Liver (tissue), 3 donors: ENCODE measurements around the gene USO1.

Experiments
- CTCF ChIP-seq: fragments of 150-350 bp; IDR thresholded peaks from 2 replicates; pipeline ENCODE4 v1.5.1; 2017; ENCODE audit warnings: improper control_type of control experiment, low read depth, low read length; ENCODE audit not compliant: missing input control
- GABPA ChIP-seq, 2 donors: IDR thresholded peaks in 1 of 2; conservative IDR thresholded peaks in 1 of 2; 2 replicates each; pipeline ENCODE4 v1.6.1; 2016; ENCODE audit warnings: antibody characterized with exemption in 2 of 2, mild to moderate bottlenecking in 1 of 2, moderate library complexity in 1 of 2
- HNF4A ChIP-seq, 2 donors: conservative IDR thresholded peaks; 2 replicates each; pipeline ENCODE4 v1.6.1; 2016; ENCODE audit warnings: antibody characterized with exemption in 2 of 2, mild to moderate bottlenecking in 2 of 2
- HNF4G ChIP-seq: IDR thresholded peaks from 2 replicates; pipeline ENCODE4 v1.6.1; 2016; ENCODE audit warnings: antibody characterized with exemption
- JUND ChIP-seq, 2 donors: IDR thresholded peaks; 2 replicates each; pipeline ENCODE4 v1.6.1; 2016; ENCODE audit warnings: antibody characterized with exemption in 2 of 2
- MAX ChIP-seq: IDR thresholded peaks from 2 replicates; pipeline ENCODE4 v1.6.1; 2016; ENCODE audit warnings: antibody characterized with exemption
- NR2F2 ChIP-seq: IDR thresholded peaks from 2 replicates; pipeline ENCODE4 v1.6.1; 2016; ENCODE audit warnings: antibody characterized with exemption
- RAD21 ChIP-seq, 2 donors: IDR thresholded peaks; 2 replicates each; pipeline ENCODE4 v1.6.1; 2016; ENCODE audit warnings: antibody characterized with exemption in 2 of 2, mild to moderate bottlenecking in 2 of 2
- SP1 ChIP-seq: IDR thresholded peaks from 2 replicates; pipeline ENCODE4 v1.6.1; 2018; ENCODE audit warnings: antibody characterized with exemption, mild to moderate bottlenecking
- TAF1 ChIP-seq: conservative IDR thresholded peaks from 2 replicates; pipeline ENCODE4 v1.6.1; 2016; ENCODE audit warnings: antibody characterized with exemption, mild to moderate bottlenecking
- YY1 ChIP-seq: IDR thresholded peaks from 2 replicates; pipeline ENCODE4 v1.6.1; 2016; ENCODE audit warnings: antibody characterized with exemption, mild to moderate bottlenecking
- TF ChIP-seq, protein P1 (sequence below): IDR thresholded peaks from 2 replicates; pipeline ENCODE4 v1.6.1; 2016; ENCODE audit warnings: antibody characterized with exemption, mild to moderate bottlenecking
- TF ChIP-seq, protein P2 (sequence below): IDR thresholded peaks from 2 replicates; pipeline ENCODE4 v1.6.1; 2016; ENCODE audit warnings: antibody characterized with exemption
- donor health status: healthy.
- donor health status: healthy.

DNA sequence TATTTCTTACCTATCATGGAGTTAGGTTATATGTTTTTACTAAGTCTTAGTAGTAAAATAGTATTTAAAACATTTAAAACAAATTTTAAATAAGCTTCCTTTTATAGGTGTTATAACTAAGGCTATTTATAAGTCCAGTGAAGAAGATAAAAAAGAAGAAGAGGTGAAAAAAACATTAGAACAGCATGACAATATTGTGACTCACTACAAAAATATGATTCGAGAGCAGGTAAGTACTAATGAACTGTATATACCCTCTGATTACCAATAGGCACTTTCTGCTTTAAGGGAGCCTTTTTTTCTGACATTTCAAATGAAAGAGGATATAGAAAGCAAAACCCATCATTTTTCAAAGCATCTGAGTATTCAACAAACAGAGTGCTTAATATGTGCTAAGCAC is 76.6 kb downstream of the USO1 start:
- TF ChIP-seq RAD21 (IDR thresholded peaks at IDR 0.05) (no peak), MAX (no peak), CTCF (no peak), YY1 (no peak), NR2F2 (no peak), SP1 (no peak), JUND (IDR thresholded peaks at IDR 0.05) (no peak), TAF1 (no peak), HNF4A (conservative IDR thresholded peaks at IDR 0.05) (no peak), GABPA (IDR thresholded peaks at IDR 0.05 in 1 of 2, conservative IDR thresholded peaks at IDR 0.05 in 1 of 2) (no peak), HNF4G (no peak)
- TF ChIP-seq, protein P1, sequence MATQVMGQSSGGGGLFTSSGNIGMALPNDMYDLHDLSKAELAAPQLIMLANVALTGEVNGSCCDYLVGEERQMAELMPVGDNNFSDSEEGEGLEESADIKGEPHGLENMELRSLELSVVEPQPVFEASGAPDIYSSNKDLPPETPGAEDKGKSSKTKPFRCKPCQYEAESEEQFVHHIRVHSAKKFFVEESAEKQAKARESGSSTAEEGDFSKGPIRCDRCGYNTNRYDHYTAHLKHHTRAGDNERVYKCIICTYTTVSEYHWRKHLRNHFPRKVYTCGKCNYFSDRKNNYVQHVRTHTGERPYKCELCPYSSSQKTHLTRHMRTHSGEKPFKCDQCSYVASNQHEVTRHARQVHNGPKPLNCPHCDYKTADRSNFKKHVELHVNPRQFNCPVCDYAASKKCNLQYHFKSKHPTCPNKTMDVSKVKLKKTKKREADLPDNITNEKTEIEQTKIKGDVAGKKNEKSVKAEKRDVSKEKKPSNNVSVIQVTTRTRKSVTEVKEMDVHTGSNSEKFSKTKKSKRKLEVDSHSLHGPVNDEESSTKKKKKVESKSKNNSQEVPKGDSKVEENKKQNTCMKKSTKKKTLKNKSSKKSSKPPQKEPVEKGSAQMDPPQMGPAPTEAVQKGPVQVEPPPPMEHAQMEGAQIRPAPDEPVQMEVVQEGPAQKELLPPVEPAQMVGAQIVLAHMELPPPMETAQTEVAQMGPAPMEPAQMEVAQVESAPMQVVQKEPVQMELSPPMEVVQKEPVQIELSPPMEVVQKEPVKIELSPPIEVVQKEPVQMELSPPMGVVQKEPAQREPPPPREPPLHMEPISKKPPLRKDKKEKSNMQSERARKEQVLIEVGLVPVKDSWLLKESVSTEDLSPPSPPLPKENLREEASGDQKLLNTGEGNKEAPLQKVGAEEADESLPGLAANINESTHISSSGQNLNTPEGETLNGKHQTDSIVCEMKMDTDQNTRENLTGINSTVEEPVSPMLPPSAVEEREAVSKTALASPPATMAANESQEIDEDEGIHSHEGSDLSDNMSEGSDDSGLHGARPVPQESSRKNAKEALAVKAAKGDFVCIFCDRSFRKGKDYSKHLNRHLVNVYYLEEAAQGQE = no peak
- TF ChIP-seq, protein P2, sequence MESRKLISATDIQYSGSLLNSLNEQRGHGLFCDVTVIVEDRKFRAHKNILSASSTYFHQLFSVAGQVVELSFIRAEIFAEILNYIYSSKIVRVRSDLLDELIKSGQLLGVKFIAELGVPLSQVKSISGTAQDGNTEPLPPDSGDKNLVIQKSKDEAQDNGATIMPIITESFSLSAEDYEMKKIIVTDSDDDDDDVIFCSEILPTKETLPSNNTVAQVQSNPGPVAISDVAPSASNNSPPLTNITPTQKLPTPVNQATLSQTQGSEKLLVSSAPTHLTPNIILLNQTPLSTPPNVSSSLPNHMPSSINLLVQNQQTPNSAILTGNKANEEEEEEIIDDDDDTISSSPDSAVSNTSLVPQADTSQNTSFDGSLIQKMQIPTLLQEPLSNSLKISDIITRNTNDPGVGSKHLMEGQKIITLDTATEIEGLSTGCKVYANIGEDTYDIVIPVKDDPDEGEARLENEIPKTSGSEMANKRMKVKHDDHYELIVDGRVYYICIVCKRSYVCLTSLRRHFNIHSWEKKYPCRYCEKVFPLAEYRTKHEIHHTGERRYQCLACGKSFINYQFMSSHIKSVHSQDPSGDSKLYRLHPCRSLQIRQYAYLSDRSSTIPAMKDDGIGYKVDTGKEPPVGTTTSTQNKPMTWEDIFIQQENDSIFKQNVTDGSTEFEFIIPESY = no peak
